ENCODE results near the gene C2CD4D.

Gene C2CD4D

GRCh38 chr1:151835596-151835995 is 4.0 kb downstream of the C2CD4D start:
- in situ Hi-C loops (cut with MboI; ENCODE audit: low sequenced_read_pairs): no loop called here

- in situ Hi-C loops (cut with MboI; ENCODE audit: low sequenced_read_pairs): no loop called here
These were observed 5.4 kb downstream of the C2CD4D start for GRCh38 chr1:151834239-151834638.

- in situ Hi-C loops (cut with MboI; ENCODE audit: low sequenced_read_pairs): no loop called here
These were observed 6.3 kb downstream of the C2CD4D start for GRCh38 chr1:151833172-151833900.

- in situ Hi-C loops (cut with MboI; ENCODE audit: low sequenced_read_pairs): no loop called here
These were observed 7.2 kb downstream of the C2CD4D start for GRCh38 chr1:151832318-151832980.

- in situ Hi-C loops (cut with MboI; ENCODE audit: low sequenced_read_pairs): no loop called here
These were observed 8.0 kb downstream of the C2CD4D start, which contains the start of gene RORC for GRCh38 chr1:151831605-151832004. Gene RORC, minus strand, starts transcription at chr1:151831802. Its CDS starts 38 bp downstream, at chr1:151831764.

- in situ Hi-C loops (cut with MboI; ENCODE audit: low sequenced_read_pairs): no loop called here
These were observed 8.4 kb downstream of the C2CD4D start for GRCh38 chr1:151831256-151831591.

- in situ Hi-C loops (cut with MboI; ENCODE audit: low sequenced_read_pairs): no loop called here
These were observed 9.6 kb downstream of the C2CD4D start for GRCh38 chr1:151830055-151830454.

- in situ Hi-C loops (cut with MboI; ENCODE audit: low sequenced_read_pairs): no loop called here
These were observed 10.1 kb downstream of the C2CD4D start for GRCh38 chr1:151829352-151830046.

- in situ Hi-C loops (cut with MboI; ENCODE audit: low sequenced_read_pairs): no loop called here
These were observed 10.7 kb downstream of the C2CD4D start for GRCh38 chr1:151828921-151829320.

- in situ Hi-C loops (cut with MboI; ENCODE audit: low sequenced_read_pairs): no loop called here
These were observed 11.8 kb downstream of the C2CD4D start for GRCh38 chr1:151827853-151828252.

- in situ Hi-C loops (cut with MboI; ENCODE audit: low sequenced_read_pairs): no loop called here
These were observed 13.6 kb downstream of the C2CD4D start for GRCh38 chr1:151825751-151826660.

- in situ Hi-C loops (cut with MboI; ENCODE audit: low sequenced_read_pairs): no loop called here
These were observed 14.4 kb downstream of the C2CD4D start for GRCh38 chr1:151825204-151825603.

- in situ Hi-C loops (cut with MboI; ENCODE audit: low sequenced_read_pairs): no loop called here
These were observed 16.4 kb downstream of the C2CD4D start for GRCh38 chr1:151823175-151823574.

- in situ Hi-C loops (cut with MboI; ENCODE audit: low sequenced_read_pairs): no loop called here
These were observed 17.2 kb downstream of the C2CD4D start for GRCh38 chr1:151822404-151822803.

GRCh38 chr1:151820940-151821339 is 18.7 kb downstream of the C2CD4D start:
- in situ Hi-C loops (cut with MboI; ENCODE audit: low sequenced_read_pairs): no loop called here

- in situ Hi-C loops (cut with MboI; ENCODE audit: low sequenced_read_pairs): no loop called here
These were observed 19.5 kb downstream of the C2CD4D start for GRCh38 chr1:151819976-151820623.

GRCh38 chr1:151819227-151819835 is 20.3 kb downstream of the C2CD4D start:
- in situ Hi-C loops (cut with MboI; ENCODE audit: low sequenced_read_pairs): no loop called here

- in situ Hi-C loops (cut with MboI; ENCODE audit: low sequenced_read_pairs): no loop called here
These were observed 22.3 kb downstream of the C2CD4D start for GRCh38 chr1:151817353-151817730.

- in situ Hi-C loops (cut with MboI; ENCODE audit: low sequenced_read_pairs): no loop called here
These were observed 22.9 kb downstream of the C2CD4D start for GRCh38 chr1:151816548-151817352.

Measured in HL-60/S4 treated with retinoic acid at 250 ng/mL for 4 days and 3 days (cell line).